Measurements from ENCODE around the gene ACKR2. TPM values are rescaled to one million over a fixed set of nuclear protein-coding genes. Genes with fewer than 3 reads are reported as not detected.

Gene ACKR2
- total and polyA plus RNA-seq, 2 experiments from 2014 or later, result 0.11 to 0.23 TPM

DNA sequence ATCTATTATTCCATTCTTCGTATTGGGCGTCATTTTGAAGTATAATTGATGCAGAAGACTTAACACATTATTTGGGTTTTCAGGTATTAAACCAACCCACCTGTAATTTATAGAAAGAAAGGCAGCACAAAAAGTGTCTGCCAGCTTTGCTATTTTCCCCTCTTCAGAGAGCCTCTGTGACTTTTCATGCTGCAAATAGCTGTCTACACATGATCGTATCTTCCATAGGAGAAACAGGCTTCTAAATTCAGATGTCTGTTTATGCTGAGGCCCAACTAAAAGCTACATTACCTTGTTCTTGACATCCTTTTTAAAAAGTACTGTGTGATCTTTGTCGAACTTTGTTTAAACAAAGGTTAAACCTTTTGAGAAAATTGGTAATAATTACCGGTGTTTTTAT lies 5.0 kb downstream of the ACKR2 start:
- no peaks in the 10 kb centered on the region for H3K79me2 ChIP-seq (ENCODE audit: insufficient read depth)
- 73 to 75% methylated on average over 5 of the region's 5 CpGs for WGBS, 2 experiments (ENCODE audit: low coverage in 1 of 2, low lambda C conversion rate in 2 of 2, missing lambda C conversion rate in 2 of 2)
- H3K4me3 ChIP-seq, result no peak overlapping the region
- no peaks in the 10 kb centered on the region for H4K20me1 ChIP-seq (ENCODE audit: insufficient read depth)
- in situ Hi-C loops (cut with MboI), result no loop called here
- no peaks in the 10 kb centered on the region for H3F3A ChIP-seq (ENCODE audit: insufficient read depth)
- TF ChIP-seq EZH2 (IDR thresholded peaks at IDR 0.05; ENCODE audit: insufficient read depth, poor library complexity, severe bottlenecking), result no peak
- no peak for TF ChIP-seq EZH2phosphoT487 (IDR thresholded peaks at IDR 0.05; ENCODE audit: insufficient read depth, low read depth)
- no peak overlapping the region for H3K27ac ChIP-seq
- H3K9me3 ChIP-seq (ENCODE audit: low read depth), result no peaks in the 10 kb centered on the region
- no peak overlapping the region for H2AFZ ChIP-seq
- peaks cover 6% of the 10 kb centered on the region for H3K27me3 ChIP-seq (replicated peaks; ENCODE audit: insufficient read depth)
- H3K36me3 ChIP-seq (ENCODE audit: low read depth), result no peaks in the 10 kb centered on the region
- peaks cover 3% of the 10 kb centered on the region; the same call in 1 of the 2 replicates for H3K4me1 ChIP-seq (ENCODE audit: insufficient read depth)
- H3K9ac ChIP-seq, result no peak overlapping the region
- H3K9me2 ChIP-seq (ENCODE audit: insufficient read depth), result no peaks in the 10 kb centered on the region
- DNase-seq, result no peak
- no peak overlapping the region for H3K4me2 ChIP-seq (ENCODE audit: unreplicated experiment)

DNA sequence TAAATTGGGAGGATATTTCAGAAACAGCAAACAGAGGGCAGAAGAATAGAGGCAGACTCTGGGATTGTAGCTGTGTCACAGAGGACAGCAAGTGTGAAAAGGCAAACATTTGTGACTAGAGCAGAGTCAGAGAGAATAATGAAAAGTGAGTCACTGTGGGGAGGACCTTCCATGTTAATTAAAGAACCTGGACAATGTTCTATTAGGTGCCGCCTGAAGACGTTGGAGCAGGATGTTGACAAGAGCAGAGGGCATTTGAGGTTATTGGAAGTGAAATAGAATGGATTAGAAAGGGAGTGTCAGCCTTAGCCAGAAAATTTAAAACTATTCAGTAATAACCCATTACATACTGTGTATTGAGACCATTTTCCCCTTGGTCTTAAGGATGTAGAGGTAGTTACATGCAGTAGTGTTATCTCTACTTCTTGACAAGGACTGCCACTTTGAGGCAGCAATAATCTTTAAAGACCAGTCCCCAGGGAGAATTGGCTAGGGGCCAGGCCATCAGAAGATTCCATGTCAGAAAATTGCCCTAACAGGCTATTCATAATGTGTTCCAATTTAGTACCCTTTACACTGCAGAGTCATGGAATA lies 5.8 kb downstream of the ACKR2 start:
- in situ Hi-C loops (cut with MboI), result no loop called here
- H3K27me3 ChIP-seq (replicated peaks; ENCODE audit: insufficient read depth), result peaks cover 6% of the 10 kb centered on the region
- peak; percentile 12 for DNase-seq
- H3K4me2 ChIP-seq (ENCODE audit: unreplicated experiment), result no peak overlapping the region
- H3K9me2 ChIP-seq (ENCODE audit: insufficient read depth), result no peaks in the 10 kb centered on the region
- H3K9ac ChIP-seq, result no peak overlapping the region
- H3K27ac ChIP-seq, result no peak overlapping the region
- H3K36me3 ChIP-seq (ENCODE audit: low read depth), result no peaks in the 10 kb centered on the region
- no peaks in the 10 kb centered on the region for H3K79me2 ChIP-seq (ENCODE audit: insufficient read depth)
- H3K9me3 ChIP-seq (ENCODE audit: low read depth), result no peaks in the 10 kb centered on the region
- H3K4me3 ChIP-seq, result no peak overlapping the region
- no peak overlapping the region for H2AFZ ChIP-seq
- H4K20me1 ChIP-seq (ENCODE audit: insufficient read depth), result no peaks in the 10 kb centered on the region
- peaks cover 3% of the 10 kb centered on the region; the same call in 1 of the 2 replicates for H3K4me1 ChIP-seq (ENCODE audit: insufficient read depth)
- TF ChIP-seq EZH2 (IDR thresholded peaks at IDR 0.05; ENCODE audit: insufficient read depth, poor library complexity, severe bottlenecking) (no peak), EZH2phosphoT487 (IDR thresholded peaks at IDR 0.05; ENCODE audit: insufficient read depth, low read depth) (no peak)
- 5 to 13% methylated on average over 2 of the region's 2 CpGs for WGBS, 2 experiments (ENCODE audit: low coverage in 1 of 2, low lambda C conversion rate in 2 of 2, missing lambda C conversion rate in 2 of 2)
- 0 out of 2 replicates have a peak, but pooled peaks cover 2% of the 10 kb centered on the region for H3F3A ChIP-seq (ENCODE audit: insufficient read depth)

DNA sequence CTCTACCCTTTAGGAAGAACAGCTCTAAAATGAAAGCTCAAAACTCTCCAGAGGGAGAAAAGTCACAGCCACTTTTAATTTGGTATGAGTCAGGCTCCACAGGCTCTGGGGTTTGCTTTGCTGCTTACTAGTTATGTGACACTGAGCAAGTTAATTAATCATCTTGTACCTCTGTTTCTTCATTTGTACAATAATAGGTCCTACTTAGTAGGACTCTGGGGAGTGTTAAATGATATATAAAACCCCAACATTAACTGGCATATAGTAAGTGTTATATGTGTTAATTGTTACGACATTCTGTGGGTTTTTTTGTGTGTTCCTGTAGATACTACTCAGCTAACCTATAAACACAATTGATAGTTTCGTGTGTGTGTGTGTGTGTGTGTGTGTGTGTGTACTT lies 6.6 kb downstream of the ACKR2 start:
- no peaks in the 10 kb centered on the region for H3K9me3 ChIP-seq (ENCODE audit: low read depth)
- no peak for TF ChIP-seq EZH2phosphoT487 (IDR thresholded peaks at IDR 0.05; ENCODE audit: insufficient read depth, low read depth)
- no peak for TF ChIP-seq EZH2 (IDR thresholded peaks at IDR 0.05; ENCODE audit: insufficient read depth, poor library complexity, severe bottlenecking)
- peak; percentile 20 for DNase-seq
- H3K27ac ChIP-seq, result no peak overlapping the region
- H3K27me3 ChIP-seq (replicated peaks; ENCODE audit: insufficient read depth), result peaks cover 6% of the 10 kb centered on the region
- 81 to 97% methylated on average over 2 of the region's 2 CpGs for WGBS, 2 experiments (ENCODE audit: low coverage in 1 of 2, low lambda C conversion rate in 2 of 2, missing lambda C conversion rate in 2 of 2)
- H3K79me2 ChIP-seq (ENCODE audit: insufficient read depth), result no peaks in the 10 kb centered on the region
- no peak overlapping the region for H3K4me2 ChIP-seq (ENCODE audit: unreplicated experiment)
- no peak overlapping the region for H2AFZ ChIP-seq
- no peak overlapping the region for H3K4me3 ChIP-seq
- H3K4me1 ChIP-seq (ENCODE audit: insufficient read depth), result peaks cover 3% of the 10 kb centered on the region; the same call in 1 of the 2 replicates
- H4K20me1 ChIP-seq (ENCODE audit: insufficient read depth), result no peaks in the 10 kb centered on the region
- H3F3A ChIP-seq (ENCODE audit: insufficient read depth), result 0 out of 2 replicates have a peak, but pooled peaks cover 4% of the 10 kb centered on the region
- no peaks in the 10 kb centered on the region for H3K36me3 ChIP-seq (ENCODE audit: low read depth)
- no peaks in the 10 kb centered on the region for H3K9me2 ChIP-seq (ENCODE audit: insufficient read depth)
- H3K9ac ChIP-seq, result no peak overlapping the region
- in situ Hi-C loops (cut with MboI), result no loop called here

DNA sequence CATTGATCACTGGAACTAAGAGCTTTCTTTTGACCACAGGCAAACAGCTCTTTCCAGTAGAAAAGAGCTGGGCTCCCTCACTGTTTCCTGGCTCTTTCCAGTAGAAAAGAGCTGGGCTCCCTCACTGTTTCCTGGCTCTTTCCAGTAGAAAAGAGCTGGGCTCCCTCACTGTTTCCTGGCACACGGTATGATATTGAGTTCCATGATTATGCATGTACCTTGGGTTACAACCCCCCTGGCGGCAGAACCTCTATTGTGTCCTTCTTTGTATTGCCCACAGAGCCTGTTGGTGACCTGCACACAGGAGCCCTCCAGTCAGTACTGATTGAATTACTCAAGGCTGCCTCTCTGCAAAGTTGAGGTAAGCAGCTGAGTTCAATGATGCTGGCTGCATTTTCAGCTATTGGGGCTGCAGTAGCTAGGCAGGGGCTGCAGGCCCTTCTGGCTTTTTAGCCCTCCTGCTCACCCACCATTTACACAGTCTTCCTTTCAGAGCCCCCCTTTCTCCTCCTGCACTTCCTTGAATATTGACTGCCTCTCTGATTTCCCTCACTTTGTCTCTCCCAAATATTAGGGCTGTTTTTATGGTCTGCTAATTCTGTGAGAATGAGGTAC lies 10.2 kb downstream of the ACKR2 start:
- H3K27me3 ChIP-seq (replicated peaks; ENCODE audit: insufficient read depth), result peaks cover 6% of the 10 kb centered on the region
- no peak overlapping the region for H3K9ac ChIP-seq
- in situ Hi-C loops (cut with MboI), result no loop called here
- peaks cover 3% of the 10 kb centered on the region; the same call in 1 of the 2 replicates for H3K4me1 ChIP-seq (ENCODE audit: insufficient read depth)
- no peaks in the 10 kb centered on the region for H3K9me3 ChIP-seq (ENCODE audit: low read depth)
- no peak overlapping the region for H2AFZ ChIP-seq
- no peaks in the 10 kb centered on the region for H3K36me3 ChIP-seq (ENCODE audit: low read depth)
- H3K79me2 ChIP-seq (ENCODE audit: insufficient read depth), result no peaks in the 10 kb centered on the region
- no peak overlapping the region for H3K4me2 ChIP-seq (ENCODE audit: unreplicated experiment)
- H3K9me2 ChIP-seq (ENCODE audit: insufficient read depth), result no peaks in the 10 kb centered on the region
- H3F3A ChIP-seq (ENCODE audit: insufficient read depth), result 0 out of 2 replicates have a peak, but pooled peaks cover 4% of the 10 kb centered on the region
- TF ChIP-seq EZH2phosphoT487 (IDR thresholded peaks at IDR 0.05; ENCODE audit: insufficient read depth, low read depth) (no peak), EZH2 (IDR thresholded peaks at IDR 0.05; ENCODE audit: insufficient read depth, poor library complexity, severe bottlenecking) (no peak)
- no peak overlapping the region for H3K4me3 ChIP-seq
- no peaks in the 10 kb centered on the region for H4K20me1 ChIP-seq (ENCODE audit: insufficient read depth)
- 63 to 65% methylated on average over 2 of the region's 2 CpGs for WGBS, 2 experiments (ENCODE audit: low coverage in 1 of 2, low lambda C conversion rate in 2 of 2, missing lambda C conversion rate in 2 of 2)
- no peak overlapping the region for H3K27ac ChIP-seq
- DNase-seq, result no peak
